HFFc6 (cell line): ENCODE data around the gene FRAS1. TPM values are rescaled to one million over a fixed set of nuclear protein-coding genes. Genes with fewer than 3 reads are reported as not detected.

Experiments
- DNase-seq: peaks from one replicate; pipeline ENCODE4 v3.0.0-alpha.2; 2018
- H3K27ac Mint-ChIP-seq: 2 replicates; pipeline ENCODE4 v1.8.0; 2020; ENCODE audit warnings: mild to moderate bottlenecking, mixed read lengths
- H3K27me3 Mint-ChIP-seq: 2 replicates; pipeline ENCODE4 v1.8.0; 2021; ENCODE audit warnings: mild to moderate bottlenecking, moderate library complexity, mixed read lengths; ENCODE audit not compliant: insufficient read depth
- H3K36me3 Mint-ChIP-seq: 2 replicates; pipeline ENCODE4 v1.8.0; 2021; ENCODE audit warnings: low read depth, mixed read lengths
- H3K4me1 Mint-ChIP-seq: 2 replicates; pipeline ENCODE4 v1.8.0; 2020; ENCODE audit warnings: low read depth, mixed read lengths
- H3K4me3 Mint-ChIP-seq: 2 replicates; pipeline ENCODE4 v1.8.0; 2020; ENCODE audit warnings: mild to moderate bottlenecking, moderate library complexity, mixed read lengths
- H3K9me3 Mint-ChIP-seq: 2 replicates; pipeline ENCODE4 v1.8.0; 2020; ENCODE audit warnings: mild to moderate bottlenecking, mixed read lengths
- total RNA-seq, 6 experiments: library from RNA; stranded (reverse); fragmentation: NEBNext Ultra II Directional; extraction: Animal tissue kit (Norgen Biotek cat#: 25700); gene quantifications; 2 replicates in 1 of 6; 3 replicates in 5 of 6; pipeline ENCODE4 v1.2.3, GENCODE V29; 2021
- TF ChIP-seq, protein P1 (sequence below): fragments of 200-600 bp; sonication (generic); IDR thresholded peaks from 2 replicates; pipeline ENCODE4 v1.5.0; 2021; ENCODE audit warnings: antibody characterized with exemption, mild to moderate bottlenecking

Gene FRAS1
- total RNA-seq, 6 experiments from 2014 or later = 1.7 to 11.0 (median 2.3) TPM

DNA sequence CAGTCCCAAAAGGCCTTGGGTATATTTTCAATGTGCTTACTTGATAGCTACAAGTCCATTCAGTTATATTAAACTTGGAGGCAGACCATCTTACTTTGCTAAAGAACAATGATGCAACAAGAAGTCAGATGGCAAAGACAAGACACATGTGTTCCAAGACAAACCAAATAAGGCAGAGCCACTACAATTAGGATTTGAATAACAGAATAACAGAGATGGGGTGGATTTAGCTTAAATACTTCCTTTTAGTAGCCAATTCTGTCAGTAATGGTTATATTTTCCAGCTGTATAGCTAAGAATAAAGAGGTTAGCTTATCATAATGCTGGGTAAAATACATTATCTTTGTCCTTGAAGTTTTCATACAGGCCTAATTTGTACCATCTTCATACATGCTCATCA is 37.7 kb upstream of the FRAS1 start:
- Mint-ChIP-seq H3K4me3 (no peak overlapping the region), H3K9me3 (no peaks in the 10 kb centered on the region), H3K36me3 (no peaks in the 10 kb centered on the region), H3K27ac (no peak overlapping the region), H3K4me1 (peaks cover 2% of the 10 kb centered on the region; the same call in 1 of the 2 replicates), H3K27me3 (peaks cover 7% of the 10 kb centered on the region; the same call in 1 of the 2 replicates)
- DNase-seq = no peak
- TF ChIP-seq, protein P1, sequence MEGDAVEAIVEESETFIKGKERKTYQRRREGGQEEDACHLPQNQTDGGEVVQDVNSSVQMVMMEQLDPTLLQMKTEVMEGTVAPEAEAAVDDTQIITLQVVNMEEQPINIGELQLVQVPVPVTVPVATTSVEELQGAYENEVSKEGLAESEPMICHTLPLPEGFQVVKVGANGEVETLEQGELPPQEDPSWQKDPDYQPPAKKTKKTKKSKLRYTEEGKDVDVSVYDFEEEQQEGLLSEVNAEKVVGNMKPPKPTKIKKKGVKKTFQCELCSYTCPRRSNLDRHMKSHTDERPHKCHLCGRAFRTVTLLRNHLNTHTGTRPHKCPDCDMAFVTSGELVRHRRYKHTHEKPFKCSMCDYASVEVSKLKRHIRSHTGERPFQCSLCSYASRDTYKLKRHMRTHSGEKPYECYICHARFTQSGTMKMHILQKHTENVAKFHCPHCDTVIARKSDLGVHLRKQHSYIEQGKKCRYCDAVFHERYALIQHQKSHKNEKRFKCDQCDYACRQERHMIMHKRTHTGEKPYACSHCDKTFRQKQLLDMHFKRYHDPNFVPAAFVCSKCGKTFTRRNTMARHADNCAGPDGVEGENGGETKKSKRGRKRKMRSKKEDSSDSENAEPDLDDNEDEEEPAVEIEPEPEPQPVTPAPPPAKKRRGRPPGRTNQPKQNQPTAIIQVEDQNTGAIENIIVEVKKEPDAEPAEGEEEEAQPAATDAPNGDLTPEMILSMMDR = no peak

DNA sequence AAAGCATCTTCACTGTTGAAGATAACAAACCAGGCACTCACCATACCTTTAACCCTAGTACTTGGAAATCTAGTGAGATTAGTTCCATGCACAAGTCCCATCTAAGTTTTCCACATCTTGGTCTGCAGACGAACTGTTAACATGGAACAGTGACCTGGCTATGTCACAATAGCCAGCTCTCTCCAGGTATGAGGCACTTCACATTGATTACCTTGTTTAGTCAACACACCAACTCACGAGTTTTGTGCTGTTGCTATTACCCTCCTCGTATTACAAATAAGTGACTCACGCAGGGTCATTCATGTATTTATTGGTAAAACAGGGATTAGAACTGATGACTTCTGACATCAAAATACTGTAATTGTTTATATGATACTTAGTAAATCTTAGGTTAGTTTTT is 36.4 kb upstream of the FRAS1 start:
- TF ChIP-seq, protein P1 = no peak
- H3K27me3 Mint-ChIP-seq = peaks cover 2% of the 10 kb centered on the region; the same call in 1 of the 2 replicates
- DNase-seq = no peak

DNA sequence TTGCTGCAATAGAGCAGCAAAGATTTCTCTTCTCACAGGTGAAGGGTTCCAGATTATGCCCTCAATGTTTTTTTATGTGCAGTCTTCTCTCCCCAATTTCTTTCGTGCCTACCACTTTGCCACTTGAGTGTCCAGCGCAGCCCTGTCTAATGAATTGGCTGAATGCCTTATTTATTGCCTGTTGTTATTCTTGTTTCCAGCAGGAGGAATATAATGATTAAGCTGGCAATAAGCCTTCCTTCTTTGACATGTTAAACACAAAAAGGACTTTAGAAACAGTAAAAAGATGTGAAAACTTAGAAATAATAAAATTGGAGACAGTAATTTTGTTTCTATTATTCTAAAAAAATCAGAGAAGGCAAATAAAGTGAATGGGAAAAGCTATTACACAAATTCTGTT is 34.6 kb upstream of the FRAS1 start:
- no peak for DNase-seq
- TF ChIP-seq, protein P1 = no peak; the same call in 1 of the 2 replicates
- Mint-ChIP-seq H3K9me3 (no peaks in the 10 kb centered on the region), H3K27me3 (peaks cover 2% of the 10 kb centered on the region; the same call in 1 of the 2 replicates), H3K27ac (no peak overlapping the region), H3K36me3 (no peaks in the 10 kb centered on the region), H3K4me1 (peaks cover 7% of the 10 kb centered on the region; the same call in 1 of the 2 replicates), H3K4me3 (no peak overlapping the region)

More for the DNA sequence above, 36.4 kb upstream of the FRAS1 start:
- Mint-ChIP-seq H3K4me3 (no peak overlapping the region), H3K4me1 (peaks cover 7% of the 10 kb centered on the region; the same call in 1 of the 2 replicates), H3K36me3 (no peaks in the 10 kb centered on the region), H3K27ac (no peak overlapping the region), H3K9me3 (no peaks in the 10 kb centered on the region)

DNA sequence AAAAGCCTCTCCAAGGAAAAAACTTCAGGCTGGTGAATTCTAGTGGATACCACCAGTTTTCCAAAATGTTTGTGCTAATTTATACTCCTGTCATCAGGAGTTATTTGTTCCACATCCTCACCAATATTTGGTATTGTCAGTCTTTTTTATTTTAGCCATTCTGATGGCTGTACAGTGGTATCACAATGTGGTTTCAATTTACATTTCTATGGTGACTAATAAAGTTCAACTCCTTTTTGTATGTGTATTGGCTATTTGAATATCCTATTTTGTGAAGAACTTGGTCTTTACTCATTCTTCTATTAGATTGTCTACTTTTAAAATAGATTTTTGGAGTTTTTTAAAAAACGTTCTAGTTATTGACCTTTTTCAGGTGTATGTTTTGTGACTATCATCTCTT is 33.0 kb upstream of the FRAS1 start:
- TF ChIP-seq, protein P1 = no peak
- Mint-ChIP-seq H3K36me3 (no peaks in the 10 kb centered on the region), H3K27ac (no peak overlapping the region), H3K9me3 (no peaks in the 10 kb centered on the region), H3K4me1 (peaks cover 7% of the 10 kb centered on the region; the same call in 1 of the 2 replicates), H3K4me3 (no peak overlapping the region), H3K27me3 (peaks cover 2% of the 10 kb centered on the region; the same call in 1 of the 2 replicates)
- no peak for DNase-seq

DNA sequence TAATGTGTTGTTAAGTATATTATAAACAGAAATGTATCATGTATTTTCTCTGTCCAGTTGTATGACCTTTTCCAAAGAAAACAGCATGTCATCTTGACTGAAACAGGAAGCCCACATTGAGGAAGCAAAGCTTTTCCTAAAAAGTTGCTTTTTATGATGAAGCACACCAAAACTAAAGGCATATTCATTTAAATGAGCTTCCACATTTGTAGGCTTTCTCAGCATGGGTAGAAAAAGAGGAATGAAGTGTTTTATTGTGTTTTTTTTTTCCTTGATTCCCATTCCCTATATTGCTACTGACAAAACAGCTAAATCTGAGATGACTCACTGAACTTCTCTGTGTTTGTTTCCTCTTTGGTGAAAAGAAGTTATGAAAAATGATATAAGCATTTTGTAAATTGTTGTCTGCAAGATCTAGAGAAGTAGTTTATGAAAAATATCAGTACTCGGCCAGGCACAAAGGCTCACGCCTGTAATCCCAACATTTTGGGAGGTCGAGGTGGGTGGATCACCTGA is 32.5 kb upstream of the FRAS1 start:
- Mint-ChIP-seq H3K4me1 (peaks cover 7% of the 10 kb centered on the region; the same call in 1 of the 2 replicates), H3K4me3 (no peak overlapping the region), H3K27ac (no peak overlapping the region), H3K9me3 (no peaks in the 10 kb centered on the region), H3K27me3 (peaks cover 2% of the 10 kb centered on the region; the same call in 1 of the 2 replicates), H3K36me3 (no peaks in the 10 kb centered on the region)
- TF ChIP-seq, protein P1 = no peak
- DNase-seq = no peak
